Raji (cell line): ENCODE data around the gene CDK6.
A peak's percentile ranks its signal among the peaks of the same experiment; 100 is the strongest.

ENCODE experiments used
- POLR2A ChIP-seq: IDR thresholded peaks from 2 replicates; pipeline ENCODE4 v1.6.1; 2011; ENCODE audit warnings: low read depth, low read length, control low read depth; ENCODE audit not compliant: insufficient read depth

CDK6 gene

DNA sequence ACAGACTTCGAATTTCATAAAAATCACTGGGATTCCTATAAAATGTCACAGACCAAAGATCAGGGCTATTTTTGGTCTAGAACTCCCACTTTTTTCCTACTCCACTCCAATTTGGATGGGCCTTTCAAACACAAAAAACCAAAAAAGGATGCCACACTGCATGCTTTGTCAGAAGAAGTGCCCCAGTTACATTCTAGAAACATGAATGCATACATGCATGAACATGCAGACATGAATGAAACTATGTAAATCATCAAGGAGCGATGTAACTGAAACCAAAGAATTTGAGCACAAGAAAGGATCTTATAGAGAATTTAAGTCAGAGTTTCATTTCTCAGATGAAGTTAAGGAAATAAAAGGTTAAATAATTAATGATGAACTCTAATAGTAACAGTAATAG is 214.3 kb downstream of the CDK6 start:
- TF ChIP-seq POLR2A = 0 out of 2 replicates have a peak, but pooled peaks have one; percentile 11

DNA sequence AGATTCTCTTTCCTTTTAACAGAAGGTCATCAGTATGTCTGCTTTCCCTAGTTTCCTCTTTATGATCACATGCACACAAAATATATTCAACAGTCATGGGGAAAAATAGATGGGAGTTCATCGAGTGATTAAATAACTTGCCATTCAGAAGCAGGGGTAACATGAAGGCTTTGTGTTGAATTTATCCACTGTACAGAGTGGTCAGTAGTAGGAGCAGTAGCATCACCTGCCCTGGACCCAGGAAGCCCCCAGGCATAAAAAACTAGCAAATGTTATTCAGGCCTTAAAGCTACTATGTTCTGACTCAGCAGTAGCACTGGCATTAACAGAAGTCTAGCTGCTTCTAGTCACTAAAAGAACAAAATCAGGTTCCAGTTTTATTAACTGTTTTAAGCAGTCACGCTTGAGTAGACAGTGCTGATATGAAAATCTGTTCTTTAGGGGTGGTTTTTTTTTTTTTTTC is 214.8 kb downstream of the CDK6 start:
- TF ChIP-seq POLR2A = 0 out of 2 replicates have a peak, but pooled peaks have one; percentile 15

DNA sequence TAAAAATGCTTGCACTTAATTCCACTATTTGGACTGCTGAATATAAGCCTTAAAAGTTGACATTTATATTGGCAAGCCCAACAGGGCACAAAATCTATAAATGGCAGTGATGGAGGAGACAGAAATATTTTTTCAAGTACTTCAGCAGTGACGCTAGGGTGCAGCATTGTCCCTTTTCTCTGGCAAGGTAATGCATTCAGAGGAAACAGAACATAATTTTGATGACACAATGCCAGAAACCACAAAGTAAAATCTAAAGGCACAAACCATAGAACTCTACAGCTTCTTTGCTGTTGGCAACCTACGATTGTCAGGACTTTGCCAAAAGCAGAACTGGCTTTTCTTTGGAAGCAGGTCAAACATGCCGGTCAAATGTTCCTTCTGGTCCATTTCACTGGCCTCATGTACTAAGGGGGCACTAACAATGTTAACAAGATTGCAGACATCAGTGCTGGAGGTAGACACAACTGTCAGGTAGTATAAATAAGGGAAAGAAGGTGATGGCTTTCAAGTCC is 215.3 kb downstream of the CDK6 start:
- no peak for TF ChIP-seq POLR2A

DNA sequence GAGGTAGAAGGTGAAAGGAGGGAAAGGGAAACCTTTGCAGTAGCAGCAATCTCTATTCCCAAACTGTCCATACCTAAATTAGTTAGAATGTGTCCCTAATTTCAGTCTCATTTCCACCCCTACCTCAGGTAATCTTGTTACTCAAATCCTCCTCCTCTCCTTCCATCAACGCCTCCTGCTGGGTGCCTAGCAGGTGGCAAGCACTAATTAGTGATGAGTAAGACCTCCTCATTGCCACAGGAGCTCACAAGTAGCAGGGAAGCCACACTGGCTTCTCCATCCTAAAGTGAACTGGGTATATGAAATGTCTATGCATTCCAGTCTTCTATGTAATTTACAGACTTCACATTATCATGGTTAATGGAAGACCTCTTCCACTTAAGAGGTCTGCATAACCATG is 220.5 kb downstream of the CDK6 start:
- no peak for TF ChIP-seq POLR2A

DNA sequence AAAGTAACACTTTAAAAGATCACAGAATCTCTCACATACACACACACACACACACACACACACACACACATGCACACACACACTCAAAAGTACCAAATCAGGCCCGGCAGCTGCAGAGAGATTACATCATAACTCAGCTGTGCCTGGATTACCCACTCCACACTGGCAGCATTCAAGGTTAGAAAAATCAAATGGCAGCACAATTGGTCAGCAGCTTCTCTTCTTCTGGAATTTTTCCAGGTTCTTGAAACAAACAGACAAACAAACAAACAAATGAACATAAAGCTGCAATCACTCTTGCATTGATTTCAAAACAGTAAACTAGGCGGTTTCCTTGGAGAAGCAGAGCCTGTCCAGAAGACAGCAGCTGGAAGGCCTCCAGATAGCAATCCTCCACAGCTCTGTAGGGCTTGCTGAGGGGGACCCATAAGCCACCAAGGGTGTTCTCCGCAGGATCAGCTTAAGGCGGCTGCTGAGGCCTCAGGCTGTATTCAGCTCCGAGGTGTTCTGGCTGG is 221.7 kb downstream of the CDK6 start:
- no peak for TF ChIP-seq POLR2A

DNA sequence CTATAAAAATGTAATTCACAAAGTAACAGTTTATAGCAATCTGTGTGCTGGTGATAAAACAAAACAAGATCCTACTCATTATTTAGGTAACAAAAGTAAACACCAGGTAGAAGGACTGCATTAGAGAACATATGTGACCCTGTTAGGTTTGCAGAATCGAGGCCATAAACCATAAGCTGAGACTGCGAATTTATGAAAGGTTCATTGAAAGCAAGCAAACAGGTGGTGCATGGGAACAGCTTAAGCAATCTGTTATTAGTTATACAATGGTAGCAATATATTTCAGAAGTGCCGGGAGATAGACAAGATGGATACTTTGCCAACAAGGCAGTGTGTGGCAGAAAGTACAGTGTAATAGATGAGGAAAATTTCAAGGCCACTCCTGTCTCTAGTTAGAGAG is 222.7 kb downstream of the CDK6 start:
- TF ChIP-seq POLR2A = no peak

DNA sequence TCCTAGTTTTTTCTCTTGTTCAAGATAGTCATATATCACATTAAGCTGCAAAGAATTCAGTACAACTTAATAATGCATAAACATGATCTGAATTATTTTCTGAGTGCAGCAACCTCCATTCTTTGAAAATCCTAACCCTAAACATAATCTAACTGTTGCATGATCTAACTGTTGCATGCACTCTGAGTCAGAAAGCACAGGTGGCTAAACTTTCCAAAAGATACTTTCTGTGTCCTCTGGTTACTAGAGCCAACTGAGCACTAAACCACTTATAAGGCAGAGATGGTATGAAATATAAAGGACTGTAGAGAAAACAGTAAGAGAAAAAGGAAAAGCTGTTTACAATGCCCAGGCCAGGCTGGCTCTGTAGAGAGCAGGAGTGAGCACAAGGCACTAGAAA is 223.2 kb downstream of the CDK6 start:
- TF ChIP-seq POLR2A = no peak

DNA sequence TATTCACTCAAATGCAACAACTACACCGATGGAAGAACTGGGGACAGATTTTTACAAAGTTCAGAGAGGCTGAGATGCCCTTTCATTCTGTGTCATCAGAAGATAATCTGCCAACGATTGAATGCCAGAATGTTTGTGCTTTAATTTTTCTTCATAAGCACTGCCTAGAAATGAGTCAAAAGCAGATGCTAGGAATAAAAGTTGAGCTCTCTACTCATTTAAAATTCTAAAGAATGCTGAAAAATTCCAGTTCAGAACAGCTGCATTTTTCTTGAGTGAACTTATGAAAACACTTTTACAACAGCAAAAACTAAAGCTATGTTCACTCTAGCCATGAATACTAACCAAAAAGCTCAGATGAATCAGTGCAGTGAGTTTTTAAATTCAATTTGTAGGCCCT is 223.9 kb downstream of the CDK6 start:
- no peak for TF ChIP-seq POLR2A

DNA sequence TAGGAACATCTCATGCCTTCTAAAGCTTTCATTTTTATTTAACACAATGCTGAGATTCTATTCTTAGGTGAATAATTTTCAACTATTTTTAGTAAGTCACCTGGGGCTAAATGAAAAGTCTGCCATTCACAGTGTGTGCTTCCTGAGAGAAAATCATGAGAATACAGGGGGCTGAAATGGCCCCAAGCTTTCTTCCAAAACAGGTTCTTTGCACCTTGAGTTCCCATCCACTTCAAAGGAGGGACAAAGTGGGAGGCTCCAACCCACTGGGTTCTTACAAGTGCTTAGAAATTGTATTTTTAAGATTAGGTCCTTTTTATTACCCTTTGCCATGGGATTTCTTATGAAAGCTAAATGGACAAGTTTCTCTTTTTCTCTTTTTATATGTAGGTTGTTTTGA is 224.6 kb downstream of the CDK6 start:
- no peak for TF ChIP-seq POLR2A

DNA sequence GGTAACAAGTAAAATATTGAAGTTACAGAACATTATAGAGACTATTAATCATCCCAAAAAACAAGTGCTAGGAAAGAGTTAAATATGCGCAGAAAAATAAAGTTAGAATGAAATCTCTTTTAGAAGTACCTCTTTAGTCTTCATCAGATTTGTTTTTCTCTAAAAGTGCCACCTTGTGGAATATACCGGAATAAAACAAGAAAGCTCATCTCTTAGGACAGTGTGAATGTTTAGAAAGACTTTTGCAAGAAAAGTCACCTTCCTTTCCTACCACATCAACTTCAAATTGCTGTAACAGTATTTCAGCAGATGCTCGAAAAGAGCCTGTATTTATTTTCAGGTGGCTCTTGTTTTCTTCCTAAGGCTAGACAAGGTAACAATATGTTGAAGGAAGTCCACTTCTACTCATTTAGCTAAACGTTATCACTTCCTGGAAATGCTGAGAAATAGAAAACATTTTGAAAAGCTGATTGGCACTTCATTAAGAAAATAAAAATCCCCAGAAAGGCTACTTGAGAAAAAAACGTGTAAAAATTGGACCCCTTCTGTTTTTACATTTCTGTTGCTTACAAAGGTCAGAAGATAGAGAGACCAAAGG is 226.4 kb downstream of the CDK6 start:
- TF ChIP-seq POLR2A = no peak

DNA sequence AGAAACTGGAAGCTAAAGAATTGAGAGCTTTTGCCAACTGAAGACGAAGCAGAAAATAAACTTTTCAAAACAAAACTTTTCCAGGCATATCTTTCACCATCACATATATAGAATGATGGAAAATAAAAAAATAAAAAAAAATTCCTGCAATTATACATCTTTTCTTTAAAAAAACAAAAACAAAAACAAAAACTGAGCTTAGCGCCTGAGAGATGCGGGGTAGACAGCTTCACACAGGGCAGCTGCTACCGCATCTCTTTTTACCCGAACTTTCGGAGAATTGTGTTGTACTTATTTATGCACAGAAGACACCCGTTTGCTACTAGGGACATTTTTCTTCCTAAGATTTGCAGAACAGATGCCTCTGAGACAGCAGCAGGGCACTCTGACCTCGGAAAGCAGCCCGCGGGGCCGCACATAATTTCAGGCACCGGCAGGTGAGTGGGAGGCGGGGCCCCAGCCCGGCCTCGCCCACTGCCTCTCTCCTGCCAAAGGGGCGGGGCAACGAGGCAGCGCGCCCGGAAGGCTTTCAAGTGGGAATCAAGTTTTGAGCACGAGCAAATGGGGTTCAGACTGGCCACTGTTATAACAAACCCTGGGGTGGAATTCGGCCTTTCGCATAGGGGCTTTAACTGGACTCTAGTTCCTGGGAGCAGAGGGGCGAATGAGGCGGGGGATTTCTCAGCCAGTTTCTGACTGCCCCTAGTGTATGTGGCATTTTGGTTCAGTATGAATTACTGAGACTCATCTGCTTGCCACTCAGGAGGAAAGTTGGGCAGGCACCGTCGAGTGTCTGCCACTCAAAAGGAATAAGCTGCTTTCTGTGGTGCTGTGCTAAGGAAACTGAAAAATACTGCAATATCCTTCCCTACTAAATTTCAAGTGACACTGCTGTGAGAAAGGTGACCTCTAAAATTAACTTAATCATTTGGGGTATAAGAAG is 227.7 kb downstream of the CDK6 start:
- no peak for TF ChIP-seq POLR2A

DNA sequence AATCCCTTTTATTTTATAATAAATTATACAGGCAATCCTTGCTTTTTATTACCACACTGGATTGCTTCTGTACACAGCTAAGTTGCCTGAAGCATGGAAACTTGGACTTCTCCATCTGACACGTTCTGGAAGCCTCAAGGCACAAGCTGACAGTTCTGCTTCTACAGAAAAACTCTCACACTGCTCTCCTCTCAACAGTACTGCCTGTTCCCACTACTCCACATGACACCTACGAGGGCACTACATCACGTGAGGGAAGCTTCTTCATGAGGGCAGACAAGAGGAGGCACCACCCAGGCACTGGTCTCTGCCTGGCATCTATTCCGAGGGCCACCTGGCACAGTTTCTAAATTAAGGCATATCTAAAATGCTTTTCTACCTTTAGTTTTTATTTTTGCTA is 229.4 kb downstream of the CDK6 start:
- no peak for TF ChIP-seq POLR2A

DNA sequence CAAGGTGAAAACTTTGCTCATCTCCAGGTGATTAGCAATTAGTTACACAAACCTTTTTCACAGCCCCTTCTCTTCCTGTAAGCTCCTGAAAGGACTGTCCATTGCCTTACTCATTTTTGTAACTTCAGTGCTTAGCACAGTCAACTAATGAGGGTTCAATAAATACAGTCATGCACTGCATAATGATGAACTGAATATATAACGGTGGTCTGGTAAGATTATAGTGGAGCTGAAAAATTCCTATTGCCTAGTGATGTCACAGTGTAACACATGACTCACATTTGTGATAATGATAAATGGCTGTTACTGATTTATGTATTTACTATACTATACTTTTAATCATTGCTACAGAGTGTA is 233.3 kb downstream of the CDK6 start:
- no peak for TF ChIP-seq POLR2A

DNA sequence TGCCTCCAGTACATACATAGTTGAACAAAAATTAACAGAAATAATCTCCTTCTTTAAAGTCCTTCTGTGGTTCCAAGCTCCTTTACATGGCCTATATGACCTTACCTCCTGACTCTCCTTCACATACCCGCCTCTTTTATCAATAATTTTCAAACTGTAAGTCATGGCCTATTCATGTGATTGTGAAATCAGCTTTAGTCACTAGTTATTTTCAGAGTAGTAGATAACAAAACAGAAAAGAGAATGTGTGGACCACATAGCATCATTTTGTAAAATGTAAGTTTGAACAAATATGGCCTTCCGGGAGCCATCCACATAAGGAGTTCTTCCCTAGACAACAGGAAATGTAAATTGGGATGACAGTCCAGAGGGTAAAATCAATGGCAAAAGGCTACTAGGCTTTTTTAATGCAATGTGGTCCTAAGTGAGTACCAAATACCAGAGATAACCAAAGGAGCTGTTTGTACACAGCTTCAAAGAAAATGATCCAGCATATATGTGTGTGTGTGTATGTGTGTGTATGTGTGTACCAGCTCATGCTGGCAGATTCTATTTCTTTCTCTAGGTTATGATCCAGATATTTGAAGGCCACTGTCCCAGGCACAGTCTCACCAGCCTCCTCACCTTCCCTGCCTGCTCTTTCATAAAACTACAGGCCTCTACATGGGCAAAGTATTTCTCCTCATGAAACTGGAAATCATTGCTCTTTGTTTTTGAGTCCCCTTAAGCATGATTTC is 233.9 kb downstream of the CDK6 start:
- no peak for TF ChIP-seq POLR2A

DNA sequence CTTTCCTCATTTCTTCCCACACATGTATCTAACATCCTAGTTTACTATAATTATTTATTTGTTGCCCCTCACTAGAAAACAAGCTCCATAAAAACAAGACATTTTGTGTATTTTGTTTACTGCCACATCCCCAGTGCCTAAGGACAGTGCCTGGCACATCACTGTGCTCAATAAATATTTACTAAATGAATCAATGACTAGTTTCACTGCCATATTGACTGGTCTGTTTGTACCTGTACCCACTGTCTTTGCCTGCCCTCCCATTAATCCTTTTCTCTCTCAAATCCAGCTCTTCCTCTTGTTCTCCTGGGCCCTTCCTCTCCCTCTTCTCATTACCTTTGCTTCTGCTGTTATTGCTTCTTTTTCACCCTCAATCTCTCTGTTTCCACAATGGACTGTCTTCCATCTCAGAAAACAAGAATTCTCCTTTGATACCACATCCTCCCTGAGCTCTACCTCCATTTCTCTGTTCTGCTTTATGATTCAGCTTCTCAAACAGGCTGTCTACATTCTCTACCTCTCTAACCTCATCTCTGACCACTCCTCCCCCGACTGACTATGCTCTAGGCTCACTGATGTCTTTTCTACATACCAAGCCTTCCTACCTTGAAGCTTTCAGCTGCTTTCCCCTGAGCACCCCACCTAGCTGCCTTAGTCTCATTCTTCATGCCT is 237.9 kb downstream of the CDK6 start:
- TF ChIP-seq POLR2A = no peak
